Thyroid gland (tissue), 4 donors: ENCODE results near the gene HLA-A. TPM values are rescaled to one million over a fixed set of nuclear protein-coding genes. Genes with fewer than 3 reads are reported as not detected.

Source experiments
- DNase-seq, 2 donors: peaks; one replicate each; pipeline ENCODE4 v3.0.0-alpha.2; 2019
- H3K27ac ChIP-seq, 3 donors: fragments of 200-600 bp; sonication (generic); 1 replicate in 2 of 3; 2 replicates in 1 of 3; pipeline ENCODE4 v1.5.1; 2016 to 2019; ENCODE audit warnings: mild to moderate bottlenecking in 1 of 3, moderate library complexity in 1 of 3
- H3K27me3 ChIP-seq: fragments of 200-600 bp; sonication (generic); one replicate; pipeline ENCODE4 v1.5.1; 2019
- H3K36me3 ChIP-seq, 2 donors: fragments of 200-600 bp; sonication (generic); one replicate each; pipeline ENCODE4 v1.5.1; 2016 to 2019
- H3K4me1 ChIP-seq, 2 donors: fragments of 200-600 bp; sonication (generic); one replicate each; pipeline ENCODE4 v1.5.1; 2017 to 2019
- H3K4me3 ChIP-seq, 3 donors: fragments of 200-600 bp; sonication (generic); replicated peaks in 1 of 3; 1 replicate in 2 of 3; 2 replicates in 1 of 3; pipeline ENCODE4 v1.5.1; 2016; ENCODE audit warnings: mild to moderate bottlenecking in 1 of 3
- H3K9me3 ChIP-seq: fragments of 200-600 bp; sonication (generic); one replicate; pipeline ENCODE4 v1.5.1; 2017
- CTCF ChIP-seq, 6 experiments: fragments of 200-600 bp in 3 of 6; fragments of 450-650 bp in 3 of 6; sonication (generic) in 3 of 6; IDR thresholded peaks; one replicate each; pipeline ENCODE4 v1.5.1; 2016 to 2019; ENCODE audit warnings: antibody characterized with exemption in 6 of 6, mild to moderate bottlenecking in 2 of 6, inconsistent platforms in 1 of 6, moderate library complexity in 1 of 6
- POLR2A ChIP-seq, 2 donors: fragments of 450-650 bp; IDR thresholded peaks; one replicate each; pipeline ENCODE4 v1.6.1; 2017; ENCODE audit warnings: antibody characterized with exemption in 2 of 2, mild to moderate bottlenecking in 2 of 2, moderate library complexity in 1 of 2
- WGBS, 2 donors: methylation state at CpG; one replicate each; pipeline ENCODE4 v1.1.5; 2017; 5-methylcytosine and 5-hydroxymethylcytosine counted together
- intact Hi-C: fragments of 100-400 bp; cut with DNase I; formaldehyde crosslinking; loops from one replicate; pipeline ENCODE4 v1.15.1; 2023
- total RNA-seq, 4 donors: library from RNA; depleted of rRNA; stranded (reverse); fragments of >200 nt; gene quantifications; one replicate each; pipeline ENCODE4 v1.2.3, GENCODE V29; 2016

The HLA-A gene
- total RNA-seq, 4 donors from 2014 or later, result 398 to 842 (median 578) TPM

- Histone ChIP-seq H3K4me1 (peaks cover 0 to 4% of the 10 kb centered on the region in 2 donors), H3K27me3 (no peaks in the 10 kb centered on the region), H3K9me3 (no peaks in the 10 kb centered on the region), H3K36me3 (no peaks in the 10 kb centered on the region), H3K27ac (no peak overlapping the region), H3K4me3 (no peak overlapping the region)
- no peak for DNase-seq
- no peak for TF ChIP-seq POLR2A (IDR thresholded peaks at IDR 0.05)
- TF ChIP-seq CTCF (IDR thresholded peaks at IDR 0.05), result no peak
- 53 to 64% methylated on average over 3 of the region's 3 CpGs for WGBS, 2 donors
- intact Hi-C loops, result no loop called here
Observed at GRCh38 chr6:29924731-29925130, 17.6 kb upstream of the HLA-A start.

- intact Hi-C loops, result no loop called here
- Histone ChIP-seq H3K27me3 (no peaks in the 10 kb centered on the region), H3K4me3 (no peak overlapping the region), H3K36me3 (no peaks in the 10 kb centered on the region), H3K27ac (no peak overlapping the region), H3K9me3 (no peaks in the 10 kb centered on the region), H3K4me1 (peaks cover 0 to 4% of the 10 kb centered on the region in 2 donors)
- TF ChIP-seq POLR2A (IDR thresholded peaks at IDR 0.05) (no peak), CTCF (IDR thresholded peaks at IDR 0.05) (no peak)
- no peak for DNase-seq
- 69 to 70% methylated on average over 6 of the region's 6 CpGs for WGBS, 2 donors
Observed at GRCh38 chr6:29925321-29925720, 17.0 kb upstream of the HLA-A start.

GRCh38 chr6:29925727-29926412, 16.5 kb upstream of the HLA-A start:
- TF ChIP-seq CTCF (IDR thresholded peaks at IDR 0.05) (no peak), POLR2A (IDR thresholded peaks at IDR 0.05) (no peak)
- 48 to 73% methylated on average over 17 to 23 of the region's 24 CpGs for WGBS, 2 donors
- Histone ChIP-seq H3K36me3 (no peaks in the 10 kb centered on the region), H3K4me1 (peaks cover 0 to 4% of the 10 kb centered on the region in 2 donors), H3K4me3 (peak overlapping the region in 2 of 3 donors; percentile 54 to 59), H3K9me3 (no peaks in the 10 kb centered on the region), H3K27me3 (no peaks in the 10 kb centered on the region), H3K27ac (peak overlapping the region in 2 of 3 donors; percentile 74 to 92)
- intact Hi-C loops, result no loop called here
- no peak for DNase-seq

GRCh38 chr6:29926413-29927274, 15.7 kb upstream of the HLA-A start:
- intact Hi-C loops, result no loop called here
- peak overlapping the region in 2 of 3 donors; percentile 74 to 92 for H3K27ac ChIP-seq
- no peaks in the 10 kb centered on the region for H3K36me3 ChIP-seq
- H3K4me3 ChIP-seq, result peak overlapping the region in 2 of 3 donors; percentile 54 to 59
- TF ChIP-seq CTCF (IDR thresholded peaks at IDR 0.05) (no peak), POLR2A (IDR thresholded peaks at IDR 0.05) (no peak)
- WGBS, 2 donors, result 0 to 5% methylated on average over 2 to 36 of the region's 82 CpGs
- no peaks in the 10 kb centered on the region for H3K9me3 ChIP-seq
- DNase-seq, result peak; percentile 44 to 47
- H3K27me3 ChIP-seq, result no peaks in the 10 kb centered on the region
- peaks cover 0 to 4% of the 10 kb centered on the region in 2 donors for H3K4me1 ChIP-seq

GRCh38 chr6:29927275-29927569, 15.1 kb upstream of the HLA-A start:
- WGBS, 2 donors, result 34 to 37% methylated on average over 16 of the region's 16 CpGs
- Histone ChIP-seq H3K4me1 (peaks cover 0 to 4% of the 10 kb centered on the region in 2 donors), H3K36me3 (no peaks in the 10 kb centered on the region), H3K4me3 (peak overlapping the region in 1 of 3 donors; percentile 59), H3K9me3 (no peaks in the 10 kb centered on the region), H3K27ac (peak overlapping the region in 1 of 3 donors; percentile 92), H3K27me3 (no peaks in the 10 kb centered on the region)
- intact Hi-C loops, result no loop called here
- no peak for TF ChIP-seq CTCF (IDR thresholded peaks at IDR 0.05)
- TF ChIP-seq POLR2A (IDR thresholded peaks at IDR 0.05), result no peak
- DNase-seq, result no peak
